HepG2 (cell line): Measurements from ENCODE around the gene RABGAP1. TPM values are rescaled to one million over a fixed set of nuclear protein-coding genes. Genes with fewer than 3 reads are reported as not detected.
A peak's percentile ranks its signal among the peaks of the same experiment; 100 is the strongest.

Source experiments
- ARNT2 ChIP-seq: sonication (generic); formaldehyde crosslinking; IDR thresholded peaks from 2 replicates; pipeline ENCODE4 v1.8.0; 2022; ENCODE audit warnings: mild to moderate bottlenecking, low read depth, missing genetic modification reagents, moderate library complexity
- ATF7-NPFF ChIP-seq: sonication (generic); formaldehyde crosslinking; IDR thresholded peaks from 2 replicates; pipeline ENCODE4 v1.8.1; 2023; ENCODE audit warnings: mild to moderate bottlenecking, low read depth, missing genetic modification reagents, moderate library complexity
- CSRNP2 ChIP-seq: sonication (generic); formaldehyde crosslinking; conservative IDR thresholded peaks from 2 replicates; pipeline ENCODE4 v1.8.0; 2022; ENCODE audit warnings: low read depth, missing genetic modification reagents
- DPF2 ChIP-seq: sonication (generic); formaldehyde crosslinking; IDR thresholded peaks from 2 replicates; pipeline ENCODE4 v1.4.0; 2020; ENCODE audit warnings: mild to moderate bottlenecking, low read depth, missing genetic modification reagents, borderline replicate concordance
- DR1 ChIP-seq: sonication (generic); formaldehyde crosslinking; IDR thresholded peaks from 2 replicates; pipeline ENCODE4 v1.8.0; 2021; ENCODE audit warnings: mild to moderate bottlenecking, missing genetic modification reagents, inconsistent platforms
- ELF1 ChIP-seq: sonication (generic); formaldehyde crosslinking; IDR thresholded peaks from 2 replicates; pipeline ENCODE4 v1.4.0; 2020; ENCODE audit warnings: missing genetic modification reagents
- ETS1 ChIP-seq: sonication (generic); formaldehyde crosslinking; IDR thresholded peaks from 2 replicates; pipeline ENCODE4 v1.4.0; 2020; ENCODE audit warnings: missing genetic modification reagents
- FOXM1 ChIP-seq: sonication (generic); formaldehyde crosslinking; IDR thresholded peaks from 2 replicates; pipeline ENCODE4 v1.5.0; 2020; ENCODE audit warnings: missing genetic modification reagents
- HNF1B ChIP-seq: sonication (generic); formaldehyde crosslinking; IDR thresholded peaks from 2 replicates; pipeline ENCODE4 v1.5.1; 2020; ENCODE audit warnings: mild to moderate bottlenecking, moderate library complexity, missing genetic modification reagents
- HOXA3 ChIP-seq: sonication (generic); formaldehyde crosslinking; IDR thresholded peaks from 2 replicates; pipeline ENCODE4 v1.5.0; 2020; ENCODE audit warnings: missing genetic modification reagents
- HOXA5 ChIP-seq: sonication (generic); formaldehyde crosslinking; IDR thresholded peaks from 2 replicates; pipeline ENCODE4 v1.4.0; 2020; ENCODE audit warnings: missing genetic modification reagents
- KAT8 ChIP-seq: IDR thresholded peaks from 2 replicates; pipeline ENCODE4 v1.6.1; 2016; ENCODE audit warnings: missing genetic modification reagents, missing compliant biosample characterization
- NFYC ChIP-seq: IDR thresholded peaks from 2 replicates; pipeline ENCODE4 v1.6.1; 2016; ENCODE audit warnings: missing genetic modification reagents, missing compliant biosample characterization
- RFXAP ChIP-seq: sonication (generic); formaldehyde crosslinking; IDR thresholded peaks from 2 replicates; pipeline ENCODE4 v1.4.0; 2020; ENCODE audit warnings: missing genetic modification reagents, borderline replicate concordance
- SKI ChIP-seq: fragments of 450-650 bp; IDR thresholded peaks from one replicate; pipeline ENCODE4 v1.6.1; 2018; ENCODE audit warnings: mild to moderate bottlenecking; ENCODE audit not compliant: partially characterized antibody
- SNRNP70 ChIP-seq: fragments of 200-400 bp; formaldehyde crosslinking; IDR thresholded peaks from 2 replicates; pipeline ENCODE4 v1.6.1; 2017; ENCODE audit warnings: mild to moderate bottlenecking, low read depth, low read length, moderate library complexity
- TCF7 ChIP-seq: sonication (generic); IDR thresholded peaks from 2 replicates; pipeline ENCODE4 v1.6.1; 2016; ENCODE audit warnings: antibody characterized with exemption, low read depth
- TOPORS ChIP-seq: sonication (generic); formaldehyde crosslinking; IDR thresholded peaks from 2 replicates; pipeline ENCODE4 v1.8.0; 2023; ENCODE audit warnings: mild to moderate bottlenecking, missing genetic modification reagents
- ZBTB46 ChIP-seq: sonication (generic); formaldehyde crosslinking; IDR thresholded peaks from 2 replicates; pipeline ENCODE4 v1.4.0; 2020; ENCODE audit warnings: mild to moderate bottlenecking, missing genetic modification reagents, borderline replicate concordance
- ZNF10 ChIP-seq: sonication (generic); formaldehyde crosslinking; IDR thresholded peaks from 2 replicates; pipeline ENCODE4 v1.4.0; 2020; ENCODE audit warnings: mild to moderate bottlenecking, low read depth, missing genetic modification reagents, borderline replicate concordance
- ZNF234 ChIP-seq: sonication (generic); formaldehyde crosslinking; conservative IDR thresholded peaks from 2 replicates; pipeline ENCODE4 v1.5.1; 2020; ENCODE audit warnings: mild to moderate bottlenecking, missing genetic modification reagents
- ZNF30 ChIP-seq: sonication (generic); formaldehyde crosslinking; IDR thresholded peaks from 2 replicates; pipeline ENCODE4 v1.5.0; 2020; ENCODE audit warnings: mild to moderate bottlenecking, missing genetic modification reagents
- ZNF776 ChIP-seq: sonication (generic); formaldehyde crosslinking; IDR thresholded peaks from 2 replicates; pipeline ENCODE4 v1.4.0; 2020; ENCODE audit warnings: mild to moderate bottlenecking, missing genetic modification reagents
- ZSCAN9 ChIP-seq: IDR thresholded peaks from 2 replicates; pipeline ENCODE4 v1.6.1; 2016; ENCODE audit warnings: borderline replicate concordance
- polyA plus RNA-seq, 8 experiments: library from polyadenylated mRNA; depleted of rRNA in 3 of 8; stranded (reverse) in 7 of 8; unstranded in 1 of 8; fragments of >200 nt; fragmentation: Illumina TruSeq in 4 of 8; extraction: Trizol in 4 of 8; gene quantifications; 2 replicates each; pipeline versions ENCODE4 v1.2.1 to v1.2.3, GENCODE V29; 2011 to 2016; ENCODE audit warnings: low read depth in 4 of 8, missing spikeins in 1 of 8, mixed read lengths in 1 of 8; ENCODE audit not compliant: insufficient read depth in 1 of 8
- total RNA-seq, 5 experiments: library from RNA; depleted of rRNA; stranded (reverse); fragments of >200 nt; fragmentation: Illumina TruSeq; extraction: Trizol; gene quantifications; 2 replicates each; pipeline ENCODE4 v1.2.3, GENCODE V29; 2016; ENCODE audit warnings: low read depth in 1 of 5

The RABGAP1 gene
- total and polyA plus RNA-seq, 2 of the 13 experiments (the other 11 are each of a cell fraction or from before 2014, with no cell fraction given): 19.1 to 19.3 TPM

- TF ChIP-seq FOXM1 (0 out of 2 replicates have a peak, but pooled peaks have one; percentile 72), NFYC (CRISPR knock-in tag) (peak; percentile 90), DR1 (CRISPR knock-in tag) (peak; percentile 42; the same call in 1 of the 2 replicates), SNRNP70 (no peak), RFXAP (CRISPR knock-in tag) (peak; percentile 69; the same call in 1 of the 2 replicates), HOXA3 (CRISPR knock-in tag) (peak; percentile 79), ZNF10 (CRISPR knock-in tag) (no peak), ZBTB46 (no peak), ARNT2 (no peak), ZNF234 (CRISPR knock-in tag) (no peak), DPF2 (CRISPR knock-in tag) (no peak), TOPORS (CRISPR knock-in tag) (no peak), ZNF776 (no peak), KAT8 (CRISPR knock-in tag) (peak; percentile 96), SKI (no peak), HOXA5 (0 out of 2 replicates have a peak, but pooled peaks have one; percentile 38), HNF1B (CRISPR knock-in tag) (peak; percentile 79; the same call in 1 of the 2 replicates), ELF1 (CRISPR knock-in tag) (peak; percentile 85), ATF7-NPFF (CRISPR knock-in tag) (no peak), ZSCAN9 (CRISPR knock-in tag) (no peak), TCF7 (no peak), ZNF30 (CRISPR knock-in tag) (no peak), CSRNP2 (CRISPR knock-in tag) (no peak), ETS1 (CRISPR knock-in tag) (no peak)
Observed at GRCh38 chr9:122931226-122932121, 9.3 kb upstream of the RABGAP1 start, which contains the start of gene ZBTB26 (continued).
